GM18505 (cell line): Measurements from ENCODE around the gene CAPNS1.
"Not testable (repeated sequence)": the region's sequence is repeated elsewhere in the genome, so short reads cannot be mapped to it uniquely, and the experiment has no call there.

Experiments used
- ATAC-seq: cut with Tn5 transposase; IDR thresholded peaks from one replicate; pipeline ENCODE4 v1.9.1; 2021; ENCODE audit not compliant: unreplicated experiment
- POLR2A ChIP-seq: IDR thresholded peaks from 4 replicates; pipeline ENCODE4 v1.6.1; 2011; ENCODE audit warnings: borderline replicate concordance; ENCODE audit not compliant: insufficient read depth, insufficient read length; ENCODE audit errors: extremely low read depth

CAPNS1 gene

GRCh38 chr19:36151144-36152018 lies 11.5 kb downstream of the CAPNS1 start:
- no peak for TF ChIP-seq POLR2A

DNA sequence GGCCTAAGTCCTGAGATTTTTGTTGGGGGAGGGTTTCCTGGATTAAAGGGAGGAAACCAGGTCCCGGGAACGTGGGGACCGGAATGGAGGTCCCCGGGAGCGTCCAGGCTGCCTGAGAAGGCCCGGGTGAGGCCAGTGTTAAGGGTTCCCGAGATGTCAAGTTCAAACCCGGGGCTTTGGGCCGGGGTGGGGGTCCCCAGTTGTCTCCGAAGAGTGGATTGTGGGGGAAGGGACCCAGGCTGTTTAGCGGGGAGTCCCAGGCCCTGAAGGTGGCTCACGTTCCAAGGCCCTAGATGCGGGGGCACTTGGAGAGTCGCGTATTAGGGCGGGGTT lies 12.1 kb downstream of the CAPNS1 start:
- TF ChIP-seq POLR2A: no peak
- ATAC-seq: no peak

More at GRCh38 chr19:36151144-36152018, 11.5 kb downstream of the CAPNS1 start:
- no peak for ATAC-seq

GRCh38 chr19:36152352-36153091 lies 12.7 kb downstream of the CAPNS1 start, which contains the start of gene COX7A1:
TSS of gene COX7A1 (minus strand) at chr19:36152447. CDS start at chr19:36152407, 40 bp downstream.
- TF ChIP-seq POLR2A: no peak
- no peak for ATAC-seq

DNA sequence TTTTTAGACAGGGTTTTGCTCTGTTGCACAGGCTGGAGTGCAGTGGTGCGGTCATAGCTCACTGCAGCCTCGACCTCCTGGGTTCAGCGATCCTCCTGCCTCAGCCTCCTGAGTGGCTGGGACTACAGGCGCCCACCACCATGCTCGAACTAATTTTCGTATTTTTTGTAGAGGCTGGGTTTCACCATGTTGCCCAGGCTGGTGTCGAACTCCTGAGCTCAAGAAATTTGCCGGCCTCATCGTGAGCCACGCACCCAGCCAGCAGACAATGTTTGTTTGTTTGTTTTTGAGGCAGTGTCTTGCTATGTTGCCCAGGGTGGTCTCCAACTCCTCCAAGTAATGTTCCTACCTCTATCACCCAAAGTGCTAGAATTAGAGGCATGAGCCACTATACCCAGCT lies 13.3 kb downstream of the CAPNS1 start:
- TF ChIP-seq POLR2A: no peak
- no peak for ATAC-seq

- no peak for ATAC-seq
- TF ChIP-seq POLR2A: no peak
These were observed 21.1 kb downstream of the CAPNS1 start for GRCh38 chr19:36160821-36161596.

- no peak for ATAC-seq
- no peak for TF ChIP-seq POLR2A
These were observed 23.9 kb downstream of the CAPNS1 start for GRCh38 chr19:36163813-36164212.

GRCh38 chr19:36169084-36169760 lies 29.4 kb downstream of the CAPNS1 start:
- no peak for TF ChIP-seq POLR2A
- no peak for ATAC-seq

DNA sequence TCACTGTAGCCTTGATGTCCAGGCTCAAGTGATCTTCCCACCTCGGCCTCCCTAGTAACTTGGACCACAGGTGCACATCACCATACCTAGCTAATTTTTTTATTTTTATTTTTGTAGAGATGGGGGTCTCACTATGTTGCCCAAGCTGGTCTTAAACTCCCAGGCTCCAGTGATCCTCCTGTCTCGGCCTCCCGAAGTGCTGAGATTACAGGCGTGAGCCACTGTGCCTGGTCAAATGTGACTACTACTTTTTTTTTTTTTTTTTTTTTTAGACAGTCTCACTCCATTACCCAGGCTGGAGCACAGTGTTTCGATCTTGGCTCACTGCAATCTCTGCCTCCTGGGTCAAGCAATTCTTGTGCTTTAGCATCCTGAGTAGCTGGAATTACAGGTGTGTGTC lies 33.0 kb downstream of the CAPNS1 start:
- TF ChIP-seq POLR2A: no peak
- ATAC-seq: no peak

DNA sequence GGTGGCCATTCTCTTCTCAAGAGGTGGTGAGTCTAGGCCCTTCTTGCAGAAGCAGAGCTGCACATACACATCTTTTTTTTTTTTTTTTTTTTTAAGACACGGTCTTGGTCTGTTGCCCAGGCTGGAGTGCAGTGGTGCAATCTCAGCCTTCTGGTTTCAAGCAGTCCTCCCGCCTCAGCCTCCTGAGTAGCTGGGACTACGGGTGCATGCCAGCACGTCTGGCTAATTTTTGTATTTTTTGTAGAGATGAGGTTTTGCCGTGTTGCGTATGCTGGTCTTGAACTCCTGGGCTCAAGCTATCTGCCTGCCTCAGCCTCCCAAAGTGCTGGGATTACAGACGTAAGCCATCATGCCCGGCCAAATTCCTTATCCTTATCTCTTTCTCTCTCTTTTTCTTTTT lies 34.0 kb downstream of the CAPNS1 start:
- not testable (repeated sequence) for ATAC-seq

GRCh38 chr19:36179077-36179476 lies 39.2 kb downstream of the CAPNS1 start:
- ATAC-seq: not testable (repeated sequence)

DNA sequence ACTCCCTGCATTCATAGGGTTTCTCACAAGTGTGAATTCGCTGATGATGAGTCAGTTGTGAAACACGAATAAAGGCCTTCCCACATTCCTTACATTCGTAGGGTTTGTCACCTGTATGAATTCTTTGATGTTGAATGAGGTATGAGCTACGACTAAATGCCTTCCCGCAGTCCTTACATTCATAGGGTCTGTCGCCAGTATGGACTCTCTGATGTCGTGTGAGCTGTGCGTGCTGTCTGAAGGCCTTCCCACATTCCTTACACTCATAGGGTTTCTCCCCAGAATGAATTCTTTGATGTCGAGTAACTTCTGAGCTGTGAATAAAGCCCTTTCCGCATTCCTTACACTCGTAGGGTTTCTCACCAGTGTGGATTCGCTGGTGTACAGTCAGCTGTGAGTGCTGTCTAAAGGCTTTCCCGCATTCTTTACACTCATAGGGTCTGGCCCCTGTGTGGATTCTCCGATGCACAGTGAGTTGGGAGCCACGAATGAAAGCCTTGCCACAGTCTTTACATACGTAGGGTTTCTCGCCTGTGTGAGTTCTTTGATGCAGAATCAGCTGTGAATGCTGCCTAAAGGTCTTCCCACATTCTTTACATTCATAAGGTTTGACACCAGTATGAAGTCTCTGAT lies 42.9 kb downstream of the CAPNS1 start:
- ATAC-seq: no peak
- no peak for TF ChIP-seq POLR2A

- no peak for TF ChIP-seq POLR2A
- ATAC-seq: no peak
These were observed 43.4 kb downstream of the CAPNS1 start for GRCh38 chr19:36183245-36183628.

GRCh38 chr19:36186722-36187121 lies 46.9 kb downstream of the CAPNS1 start:
- ATAC-seq: not testable (repeated sequence)
